ENCODE measurements around the gene GSTO2.

DNA sequence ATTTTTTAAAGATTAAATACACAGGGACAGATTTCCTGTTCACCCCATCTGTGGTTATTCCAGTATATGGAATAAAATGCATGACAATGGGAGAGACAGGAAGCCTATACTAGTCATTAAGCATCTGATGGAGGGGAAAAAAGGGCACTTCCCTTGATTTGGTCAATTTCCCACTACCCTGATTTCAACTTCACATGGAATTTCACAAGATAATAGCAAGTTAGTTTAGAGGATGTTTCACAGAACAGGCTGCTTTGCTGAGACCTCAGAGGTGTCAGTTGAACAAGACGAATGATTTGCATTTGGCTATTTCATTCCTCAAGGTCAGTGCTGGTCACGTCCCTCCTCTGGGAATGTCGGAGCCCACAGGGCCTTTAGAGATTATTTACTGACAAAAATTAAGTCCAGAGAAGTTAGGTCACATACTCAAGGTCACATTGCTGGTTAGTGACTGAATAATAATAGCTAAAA is 74.0 kb downstream of the GSTO2 start:
- TF ChIP-seq, protein P1, sequence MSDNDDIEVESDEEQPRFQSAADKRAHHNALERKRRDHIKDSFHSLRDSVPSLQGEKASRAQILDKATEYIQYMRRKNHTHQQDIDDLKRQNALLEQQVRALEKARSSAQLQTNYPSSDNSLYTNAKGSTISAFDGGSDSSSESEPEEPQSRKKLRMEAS (IDR thresholded peaks at IDR 0.05; ENCODE audit: low read depth, low read length) = no peak
- TF ChIP-seq YY1 (IDR thresholded peaks at IDR 0.05; ENCODE audit: low read depth, low read length) = no peak
- TF ChIP-seq EZH2 (IDR thresholded peaks at IDR 0.05; ENCODE audit: borderline replicate concordance, control insufficient read depth, low read depth, low read length) = no peak
- no peak for TF ChIP-seq ZNF384 (IDR thresholded peaks at IDR 0.05; ENCODE audit: borderline replicate concordance, low read depth, low read length)
- TF ChIP-seq, protein P2, sequence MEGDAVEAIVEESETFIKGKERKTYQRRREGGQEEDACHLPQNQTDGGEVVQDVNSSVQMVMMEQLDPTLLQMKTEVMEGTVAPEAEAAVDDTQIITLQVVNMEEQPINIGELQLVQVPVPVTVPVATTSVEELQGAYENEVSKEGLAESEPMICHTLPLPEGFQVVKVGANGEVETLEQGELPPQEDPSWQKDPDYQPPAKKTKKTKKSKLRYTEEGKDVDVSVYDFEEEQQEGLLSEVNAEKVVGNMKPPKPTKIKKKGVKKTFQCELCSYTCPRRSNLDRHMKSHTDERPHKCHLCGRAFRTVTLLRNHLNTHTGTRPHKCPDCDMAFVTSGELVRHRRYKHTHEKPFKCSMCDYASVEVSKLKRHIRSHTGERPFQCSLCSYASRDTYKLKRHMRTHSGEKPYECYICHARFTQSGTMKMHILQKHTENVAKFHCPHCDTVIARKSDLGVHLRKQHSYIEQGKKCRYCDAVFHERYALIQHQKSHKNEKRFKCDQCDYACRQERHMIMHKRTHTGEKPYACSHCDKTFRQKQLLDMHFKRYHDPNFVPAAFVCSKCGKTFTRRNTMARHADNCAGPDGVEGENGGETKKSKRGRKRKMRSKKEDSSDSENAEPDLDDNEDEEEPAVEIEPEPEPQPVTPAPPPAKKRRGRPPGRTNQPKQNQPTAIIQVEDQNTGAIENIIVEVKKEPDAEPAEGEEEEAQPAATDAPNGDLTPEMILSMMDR (IDR thresholded peaks at IDR 0.05 in 2 of 3, conservative IDR thresholded peaks at IDR 0.05 in 1 of 3; ENCODE audit: control insufficient read depth in 2 of 3, extremely low read depth in 1 of 3, insufficient read depth in 1 of 3, low read depth in 3 of 3, low read length in 3 of 3) = no peak
- no peak for TF ChIP-seq KAT2A (conservative IDR thresholded peaks at IDR 0.05; ENCODE audit: control insufficient read depth, low read depth, low read length)
- no peak for TF ChIP-seq SREBF1 (IDR thresholded peaks at IDR 0.05; ENCODE audit: low read length)
- TF ChIP-seq RFX5 (IDR thresholded peaks at IDR 0.05; ENCODE audit: low read depth, low read length) = no peak
- no peak for TF ChIP-seq STAT3 (IDR thresholded peaks at IDR 0.05; ENCODE audit: low read depth, low read length)
- no peak for TF ChIP-seq CHD1 (IDR thresholded peaks at IDR 0.05; ENCODE audit: low read depth, low read length)
- no peak for TF ChIP-seq MYC (IDR thresholded peaks at IDR 0.05; ENCODE audit: insufficient read depth, insufficient read length, insufficient replicate concordance, low read length, severe bottlenecking)

Measured in GM12878 (cell line).